GM23338 (cell line): Measurements from ENCODE around the gene C6orf47. TPM values are rescaled to one million over a fixed set of nuclear protein-coding genes. Genes with fewer than 3 reads are reported as not detected.

Experiments
- ATAC-seq: fragments of 200-7000 bp; cut with Tn5 transposase; 3 replicates; pipeline ENCODE4 v1.9.1; 2020
- DNase-seq: peaks from one replicate; pipeline ENCODE4 v3.0.0-alpha.2; 2015; ENCODE audit warnings: low spot score
- H2AFZ ChIP-seq: fragments of 200-600 bp; sonication (generic); 2 replicates; pipeline ENCODE4 v1.8.0; 2016; ENCODE audit warnings: antibody characterized with exemption, mild to moderate bottlenecking, moderate library complexity
- H3F3A ChIP-seq: fragments of 200-600 bp; sonication (generic); replicated peaks from 2 replicates; pipeline ENCODE4 v1.8.0; 2017; ENCODE audit warnings: antibody characterized with exemption, mixed run types, low read depth
- H3K27ac ChIP-seq: fragments of 200-600 bp; sonication (generic); 2 replicates; pipeline ENCODE4 v1.6.1; 2016; ENCODE audit warnings: low read depth
- H3K27me3 ChIP-seq: fragments of 200-600 bp; sonication (generic); 2 replicates; pipeline ENCODE4 v1.8.0; 2016; ENCODE audit warnings: mild to moderate bottlenecking, mixed run types, moderate library complexity; ENCODE audit not compliant: insufficient read depth
- H3K36me3 ChIP-seq: fragments of 200-600 bp; sonication (generic); 2 replicates; pipeline ENCODE4 v1.8.0; 2016; ENCODE audit warnings: mild to moderate bottlenecking; ENCODE audit not compliant: insufficient read depth
- H3K4me1 ChIP-seq: fragments of 200-600 bp; sonication (generic); 2 replicates; pipeline ENCODE4 v1.8.0; 2016; ENCODE audit warnings: mild to moderate bottlenecking, moderate library complexity; ENCODE audit not compliant: insufficient read depth
- H3K4me2 ChIP-seq: fragments of 200-600 bp; sonication (generic); 2 replicates; pipeline ENCODE4 v1.7.1; 2017; ENCODE audit warnings: mixed run types
- H3K4me3 ChIP-seq: fragments of 200-600 bp; sonication (generic); 2 replicates; pipeline ENCODE4 v1.6.1; 2016; ENCODE audit warnings: mixed run types
- H3K79me2 ChIP-seq: fragments of 200-600 bp; sonication (generic); replicated peaks from 2 replicates; pipeline ENCODE4 v1.8.0; 2017; ENCODE audit warnings: mild to moderate bottlenecking; ENCODE audit not compliant: insufficient read depth
- H3K9me2 ChIP-seq: fragments of 200-600 bp; sonication (generic); 2 replicates; pipeline ENCODE4 v1.8.0; 2017; ENCODE audit not compliant: insufficient read depth
- H4K20me1 ChIP-seq: fragments of 200-600 bp; sonication (generic); replicated peaks from 2 replicates; pipeline ENCODE4 v1.8.0; 2017; ENCODE audit warnings: mild to moderate bottlenecking; ENCODE audit not compliant: insufficient read depth
- H3K27ac Mint-ChIP-seq: 2 replicates; pipeline ENCODE4 v1.8.0; 2020; ENCODE audit warnings: inconsistent platforms, mild to moderate bottlenecking, moderate library complexity, mixed read lengths
- H3K27me3 Mint-ChIP-seq: 3 replicates; pipeline ENCODE4 v1.8.0; 2022; ENCODE audit warnings: low read depth, mild to moderate bottlenecking, moderate library complexity, mixed read lengths, inconsistent platforms; ENCODE audit not compliant: insufficient read depth, poor library complexity
- H3K36me3 Mint-ChIP-seq: 3 replicates; pipeline ENCODE4 v1.8.0; 2021; ENCODE audit warnings: low read depth, mild to moderate bottlenecking, inconsistent platforms, moderate library complexity, mixed read lengths
- H3K4me1 Mint-ChIP-seq: 3 replicates; pipeline ENCODE4 v1.8.0; 2020; ENCODE audit warnings: mild to moderate bottlenecking, inconsistent platforms, mixed read lengths
- H3K4me3 Mint-ChIP-seq: 3 replicates; pipeline ENCODE4 v1.8.0; 2021; ENCODE audit warnings: moderate library complexity, mild to moderate bottlenecking, inconsistent platforms, mixed read lengths
- H3K9me3 Mint-ChIP-seq: 3 replicates; pipeline ENCODE4 v1.8.0; 2020; ENCODE audit warnings: moderate library complexity, mild to moderate bottlenecking, inconsistent platforms, mixed read lengths
- CREB1 ChIP-seq: fragments of 250-450 bp; sonication (Bioruptor Pico); IDR thresholded peaks from 2 replicates; pipeline ENCODE4 v1.5.0; 2020; ENCODE audit warnings: low read depth, mild to moderate bottlenecking, moderate library complexity
- CTCF ChIP-seq, 2 experiments: fragments of 200-600 bp in 1 of 2; sonication (generic) in 1 of 2; conservative IDR thresholded peaks; 2 replicates each; pipeline versions ENCODE4 v1.5.1 to v1.6.1; 2016 to 2017; ENCODE audit warnings: antibody characterized with exemption in 2 of 2, low read depth in 2 of 2, mild to moderate bottlenecking in 2 of 2, moderate library complexity in 1 of 2
- ETS1 ChIP-seq: IDR thresholded peaks from 2 replicates; pipeline ENCODE4 v1.6.1; 2016; ENCODE audit warnings: antibody characterized with exemption
- EZH2 ChIP-seq: fragments of 200-600 bp; sonication (generic); IDR thresholded peaks from one replicate; pipeline ENCODE4 v1.8.0; 2017; ENCODE audit warnings: antibody characterized with exemption, mild to moderate bottlenecking, low read depth; ENCODE audit not compliant: unreplicated experiment
- EZH2phosphoT487 ChIP-seq: fragments of 200-600 bp; sonication (generic); IDR thresholded peaks from one replicate; pipeline ENCODE4 v1.8.1; 2018; ENCODE audit warnings: antibody characterized with exemption; ENCODE audit not compliant: unreplicated experiment
- JUNB ChIP-seq: IDR thresholded peaks from one replicate; pipeline ENCODE4 v1.6.1; 2016; ENCODE audit warnings: antibody characterized with exemption; ENCODE audit not compliant: unreplicated experiment
- NANOG ChIP-seq: IDR thresholded peaks from 2 replicates; pipeline ENCODE4 v1.6.1; 2016; ENCODE audit warnings: antibody characterized with exemption, borderline replicate concordance
- POLR2AphosphoS5 ChIP-seq: IDR thresholded peaks from 2 replicates; pipeline ENCODE4 v1.6.1; 2016; ENCODE audit warnings: antibody characterized with exemption, low read depth
- REST ChIP-seq: IDR thresholded peaks from one replicate; pipeline ENCODE4 v1.6.1; 2018; ENCODE audit warnings: antibody characterized with exemption; ENCODE audit not compliant: unreplicated experiment
- STAT1 ChIP-seq: IDR thresholded peaks from one replicate; pipeline ENCODE4 v1.6.1; 2016; ENCODE audit warnings: antibody characterized with exemption; ENCODE audit not compliant: unreplicated experiment
- ZNF114 ChIP-seq: fragments of 250-450 bp; sonication (Bioruptor Pico); IDR thresholded peaks from 2 replicates; pipeline ENCODE4 v1.5.0; 2020; ENCODE audit warnings: mild to moderate bottlenecking, moderate library complexity
- ZNF331 ChIP-seq: fragments of 250-450 bp; sonication (Bioruptor Pico); IDR thresholded peaks from 2 replicates; pipeline ENCODE4 v1.5.0; 2020; ENCODE audit warnings: low read depth, mild to moderate bottlenecking, moderate library complexity
- polyA plus RNA-seq: library from polyadenylated mRNA; unstranded; fragments of >200 nt; fragmentation: Nextera tagmentation; extraction: Ambion mirVana; gene quantifications from 2 replicates; pipeline ENCODE4 v1.2.1, GENCODE V29; 2016
- total RNA-seq: library from RNA; depleted of rRNA; stranded (reverse); fragments of >200 nt; shearing (Covaris generic); gene quantifications from 2 replicates; pipeline ENCODE4 v1.2.3, GENCODE V29; 2014

The C6orf47 gene
- total and polyA plus RNA-seq, 2 experiments from 2014 or later, result 9.4 to 12.8 TPM

DNA sequence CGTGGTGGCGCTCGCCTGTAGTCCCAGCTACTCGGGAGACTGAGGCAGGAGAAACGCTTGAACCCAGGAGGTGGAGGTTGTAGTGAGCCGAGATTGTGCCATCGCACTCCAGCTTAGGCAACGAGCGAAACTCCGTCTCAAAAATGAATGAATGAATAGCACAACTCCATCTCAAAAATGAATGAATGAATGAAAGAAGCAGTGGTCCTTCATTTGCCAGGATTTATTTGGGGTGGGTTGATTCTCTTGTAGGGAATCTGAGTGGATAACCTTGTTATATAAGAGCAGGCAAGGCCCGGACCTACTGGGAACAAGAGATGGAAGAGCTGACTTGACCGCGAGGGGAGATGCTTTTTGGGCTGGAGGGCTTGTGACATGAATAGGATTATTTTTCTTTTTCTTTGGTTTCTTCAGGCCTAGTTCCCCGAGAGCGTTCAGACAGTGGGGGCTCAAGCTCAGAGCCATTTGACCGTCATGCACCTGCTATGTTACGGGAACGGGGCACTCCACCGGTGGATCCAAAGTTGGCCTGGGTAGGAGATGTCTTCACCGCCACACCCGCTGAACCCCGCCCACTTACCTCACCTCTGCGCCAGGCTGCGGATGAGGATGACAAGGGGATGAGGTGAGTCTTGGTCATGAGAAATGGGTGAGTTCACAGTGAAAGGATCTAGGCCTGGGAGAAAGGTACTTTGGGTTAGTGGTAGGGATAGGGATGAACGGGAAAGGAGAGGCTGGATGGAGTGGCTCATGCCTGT lies 30.2 kb downstream of the C6orf47 start (continued):
- TF ChIP-seq REST (no peak), EZH2 (no peak), JUNB (no peak), STAT1 (no peak), CTCF (conservative IDR thresholded peaks at IDR 0.05; ENCODE audit: low read depth in 2 of 2) (no peak), EZH2phosphoT487 (no peak), ZNF114 (CRISPR knock-in tag) (no peak), CREB1 (CRISPR knock-in tag) (no peak), POLR2AphosphoS5 (no peak), ETS1 (no peak), ZNF331 (no peak)

DNA sequence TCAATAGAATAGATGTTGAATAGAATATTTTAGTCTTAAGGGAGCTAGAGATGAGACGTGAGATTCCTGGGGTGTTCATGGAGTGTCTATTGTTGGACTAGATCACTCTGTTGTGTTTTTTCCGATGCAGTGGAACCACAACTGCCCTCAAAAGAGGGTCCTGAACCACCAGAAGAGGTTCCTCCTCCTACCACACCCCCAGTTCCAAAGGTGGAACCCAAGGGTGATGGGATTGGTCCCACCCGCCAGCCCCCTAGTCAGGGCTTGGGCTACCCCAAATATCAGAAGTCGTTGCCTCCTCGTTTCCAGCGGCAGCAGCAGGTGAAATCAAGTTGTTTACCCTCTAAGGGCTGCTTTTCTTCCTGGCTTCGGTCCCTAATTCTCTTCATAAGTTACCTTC lies 31.6 kb downstream of the C6orf47 start:
- H3F3A ChIP-seq, result peaks cover 58% of the 10 kb centered on the region
- Mint-ChIP-seq H3K9me3 (no peaks in the 10 kb centered on the region; the same call in 2 of the 3 replicates), H3K27me3 (peaks cover 13% of the 10 kb centered on the region), H3K36me3 (peaks cover 99% of the 10 kb centered on the region), H3K27ac (no peak overlapping the region), H3K4me1 (no peaks in the 10 kb centered on the region), H3K4me3 (no peak overlapping the region)
- peaks cover 49% of the 10 kb centered on the region for H3K79me2 ChIP-seq
- no peak overlapping the region for H3K27ac ChIP-seq
- ATAC-seq, result no peak
- peaks cover 50% of the 10 kb centered on the region for H4K20me1 ChIP-seq
- no peaks in the 10 kb centered on the region for H3K27me3 ChIP-seq
- no peak overlapping the region for H3K4me3 ChIP-seq
- H3K4me1 ChIP-seq, result no peaks in the 10 kb centered on the region
- DNase-seq, result no peak
- H3K36me3 ChIP-seq, result peaks cover 80% of the 10 kb centered on the region
- H3K4me2 ChIP-seq, result no peak overlapping the region
- no peaks in the 10 kb centered on the region for H3K9me2 ChIP-seq
- no peak overlapping the region for H2AFZ ChIP-seq
- TF ChIP-seq ZNF114 (CRISPR knock-in tag) (no peak), ZNF331 (no peak), EZH2phosphoT487 (no peak), JUNB (no peak), REST (no peak), CREB1 (CRISPR knock-in tag) (no peak), NANOG (no peak), STAT1 (no peak)
